Measurements from ENCODE around the gene MSH5. TPM values are rescaled to one million over a fixed set of nuclear protein-coding genes. Genes with fewer than 3 reads are reported as not detected.
A peak's percentile ranks its signal among the peaks of the same experiment; 100 is the strongest.

MSH5 gene
- polyA plus RNA-seq, 3 donors = 0.58 to 31.2 (median 1.9) TPM

DNA sequence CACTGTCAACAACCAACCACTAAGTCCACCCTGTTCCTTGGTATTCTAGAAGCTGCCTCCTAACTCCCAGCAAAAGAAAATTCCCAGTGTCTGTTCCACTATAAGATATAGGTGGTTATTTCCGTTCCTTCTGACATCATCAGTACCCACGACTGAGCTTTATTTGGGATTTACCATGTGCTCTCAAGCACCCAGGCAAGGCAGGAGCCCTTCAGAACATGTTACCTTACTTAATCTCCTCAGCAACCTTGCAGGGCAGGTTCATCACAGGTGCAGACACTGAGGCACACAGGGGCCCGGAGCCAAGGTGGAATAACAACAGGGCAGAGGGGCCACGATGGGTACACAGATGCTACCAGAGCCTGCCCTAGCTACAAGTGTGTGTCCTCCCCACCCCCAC, 47.5 kb upstream of the MSH5 start:
- Histone ChIP-seq H3K27ac (ENCODE audit: low read depth in 1 of 2, low read length in 2 of 2) (no peak overlapping the region), H3K9ac (ENCODE audit: insufficient read depth, low read length, poor library complexity, severe bottlenecking) (no peak overlapping the region), H3K9me3 (replicated peaks in 1 of 2; ENCODE audit: control insufficient read depth in 1 of 2, insufficient read depth in 1 of 2, low read length in 2 of 2) (no peaks in the 10 kb centered on the region), H4K20me1 (ENCODE audit: insufficient read depth, low read length) (peaks cover 29% of the 10 kb centered on the region), H2AFZ (ENCODE audit: insufficient read depth, low read depth, low read length, poor library complexity, severe bottlenecking) (no peak overlapping the region), H3K27me3 (ENCODE audit: control insufficient read depth in 2 of 2, insufficient read depth in 2 of 2, low read length in 2 of 2) (no peaks in the 10 kb centered on the region), H3K79me2 (ENCODE audit: insufficient read depth, low read length) (peaks cover 8% of the 10 kb centered on the region), H3K4me1 (ENCODE audit: control insufficient read depth in 1 of 2, insufficient read depth in 2 of 2, low read length in 2 of 2) (peaks cover 9 to 10% of the 10 kb centered on the region in 2 donors), H3K4me3 (replicated peaks in 1 of 3; ENCODE audit: low read depth in 2 of 3, low read length in 3 of 3) (no peak overlapping the region), H3K36me3 (replicated peaks in 1 of 2; ENCODE audit: control insufficient read depth in 1 of 2, insufficient read depth in 2 of 2, low read length in 2 of 2) (peaks cover 85 to 98% of the 10 kb centered on the region in 2 donors), H3K4me2 (replicated peaks; ENCODE audit: extremely low read depth, low read length, poor library complexity, severe bottlenecking) (no peak overlapping the region)
- Mint-ChIP-seq H3K27ac (peak overlapping the region in 1 of 7 donors; percentile 63), H3K27me3 (ENCODE audit: low read depth in 3 of 3) (peaks cover 0 to 3% (median 1%) of the 10 kb centered on the region in 3 donors), H3K9me3 (no peaks in the 10 kb centered on the region), H3K4me3 (no peak overlapping the region), H3K4me1 (peaks cover 15% of the 10 kb centered on the region), H3K36me3 (peaks cover 82 to 94% of the 10 kb centered on the region in 2 donors)
- TF ChIP-seq, protein P1, sequence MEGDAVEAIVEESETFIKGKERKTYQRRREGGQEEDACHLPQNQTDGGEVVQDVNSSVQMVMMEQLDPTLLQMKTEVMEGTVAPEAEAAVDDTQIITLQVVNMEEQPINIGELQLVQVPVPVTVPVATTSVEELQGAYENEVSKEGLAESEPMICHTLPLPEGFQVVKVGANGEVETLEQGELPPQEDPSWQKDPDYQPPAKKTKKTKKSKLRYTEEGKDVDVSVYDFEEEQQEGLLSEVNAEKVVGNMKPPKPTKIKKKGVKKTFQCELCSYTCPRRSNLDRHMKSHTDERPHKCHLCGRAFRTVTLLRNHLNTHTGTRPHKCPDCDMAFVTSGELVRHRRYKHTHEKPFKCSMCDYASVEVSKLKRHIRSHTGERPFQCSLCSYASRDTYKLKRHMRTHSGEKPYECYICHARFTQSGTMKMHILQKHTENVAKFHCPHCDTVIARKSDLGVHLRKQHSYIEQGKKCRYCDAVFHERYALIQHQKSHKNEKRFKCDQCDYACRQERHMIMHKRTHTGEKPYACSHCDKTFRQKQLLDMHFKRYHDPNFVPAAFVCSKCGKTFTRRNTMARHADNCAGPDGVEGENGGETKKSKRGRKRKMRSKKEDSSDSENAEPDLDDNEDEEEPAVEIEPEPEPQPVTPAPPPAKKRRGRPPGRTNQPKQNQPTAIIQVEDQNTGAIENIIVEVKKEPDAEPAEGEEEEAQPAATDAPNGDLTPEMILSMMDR (IDR thresholded peaks at IDR 0.05) = no peak
- DNase-seq = no peak
- intact Hi-C loops (cut with micrococcal nuclease) = no loop called here
- 90% methylated on average over 2 of the region's 4 CpGs for WGBS (ENCODE audit: insufficient coverage)

DNA sequence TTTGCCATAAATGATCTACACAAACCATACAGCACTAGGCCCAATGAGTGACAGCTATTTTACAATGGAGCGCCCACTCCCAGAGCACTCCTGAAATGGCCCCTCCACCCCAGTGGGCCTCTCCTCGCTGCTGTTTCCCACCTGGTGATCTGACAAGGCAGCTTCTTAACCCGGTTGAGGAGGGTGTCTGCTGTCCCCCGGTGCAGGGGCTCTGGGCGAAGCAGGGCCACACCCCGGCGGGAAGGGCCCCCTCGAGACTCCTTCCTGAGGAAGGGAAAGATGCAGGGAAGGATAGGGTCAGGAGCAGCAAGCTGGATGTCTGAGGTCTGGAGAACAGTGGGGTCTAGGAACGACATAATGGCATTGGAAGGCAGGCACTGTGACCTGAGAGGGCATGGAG, 46.9 kb upstream of the MSH5 start:
- Histone ChIP-seq H3K4me3 (replicated peaks in 1 of 3; ENCODE audit: low read depth in 2 of 3, low read length in 3 of 3) (no peak overlapping the region), H3K27me3 (ENCODE audit: control insufficient read depth in 2 of 2, insufficient read depth in 2 of 2, low read length in 2 of 2) (no peaks in the 10 kb centered on the region), H3K79me2 (ENCODE audit: insufficient read depth, low read length) (peaks cover 13% of the 10 kb centered on the region), H2AFZ (ENCODE audit: insufficient read depth, low read depth, low read length, poor library complexity, severe bottlenecking) (no peak overlapping the region), H3K9me3 (replicated peaks in 1 of 2; ENCODE audit: control insufficient read depth in 1 of 2, insufficient read depth in 1 of 2, low read length in 2 of 2) (no peaks in the 10 kb centered on the region), H3K36me3 (replicated peaks in 1 of 2; ENCODE audit: control insufficient read depth in 1 of 2, insufficient read depth in 2 of 2, low read length in 2 of 2) (peaks cover 82 to 98% of the 10 kb centered on the region in 2 donors), H3K9ac (ENCODE audit: insufficient read depth, low read length, poor library complexity, severe bottlenecking) (no peak overlapping the region), H3K4me2 (replicated peaks; ENCODE audit: extremely low read depth, low read length, poor library complexity, severe bottlenecking) (no peak overlapping the region), H3K27ac (ENCODE audit: low read depth in 1 of 2, low read length in 2 of 2) (no peak overlapping the region), H4K20me1 (ENCODE audit: insufficient read depth, low read length) (peaks cover 34% of the 10 kb centered on the region), H3K4me1 (ENCODE audit: control insufficient read depth in 1 of 2, insufficient read depth in 2 of 2, low read length in 2 of 2) (peaks cover 9 to 10% of the 10 kb centered on the region in 2 donors)
- DNase-seq = no peak
- H3K9me3 Mint-ChIP-seq = no peaks in the 10 kb centered on the region
- peaks cover 0 to under 1% (median 0%) of the 10 kb centered on the region in 3 donors for H3K27me3 Mint-ChIP-seq (ENCODE audit: low read depth in 3 of 3)
- peak overlapping the region in 1 of 7 donors; percentile 42 for H3K27ac Mint-ChIP-seq
- peaks cover 20% of the 10 kb centered on the region for H3K4me1 Mint-ChIP-seq
- intact Hi-C loops (cut with micrococcal nuclease) = no loop called here
- H3K4me3 Mint-ChIP-seq = no peak overlapping the region
- WGBS (ENCODE audit: insufficient coverage) = 91% methylated on average over 8 of the region's 9 CpGs
- TF ChIP-seq, protein P1 (IDR thresholded peaks at IDR 0.05) = no peak
- peaks cover 82 to 94% of the 10 kb centered on the region in 2 donors for H3K36me3 Mint-ChIP-seq
